ENCODE data around the gene TRPV3.

TRPV3 gene

GRCh38 chr17:3546521-3546920 lies 11.1 kb downstream of the TRPV3 start:
- DNase-seq (ENCODE audit: low read depth): no peak

- DNase-seq (ENCODE audit: low read depth): no peak
Observed at GRCh38 chr17:3545151-3545550, 12.5 kb downstream of the TRPV3 start.

DNA sequence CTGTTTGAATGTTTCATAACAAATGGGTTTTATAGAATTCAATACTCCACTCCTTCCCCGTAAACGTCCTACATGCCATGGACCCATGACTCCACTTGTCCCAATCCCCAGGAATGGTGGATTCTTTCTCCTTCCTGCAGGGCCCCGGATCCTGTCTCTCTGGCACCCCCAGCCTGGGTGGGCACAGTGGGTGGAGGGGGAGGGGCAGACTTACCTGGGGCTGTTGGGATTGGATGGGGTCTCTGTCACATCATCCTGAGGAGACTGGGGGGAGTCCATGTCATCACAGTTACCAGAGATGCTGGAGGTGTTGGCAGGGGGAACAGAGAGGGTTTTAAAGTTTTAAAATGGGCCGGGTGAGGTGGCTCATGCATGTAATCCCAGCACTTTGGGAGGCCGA lies 13.2 kb downstream of the TRPV3 start:
- no peak for DNase-seq (ENCODE audit: low read depth)

DNA sequence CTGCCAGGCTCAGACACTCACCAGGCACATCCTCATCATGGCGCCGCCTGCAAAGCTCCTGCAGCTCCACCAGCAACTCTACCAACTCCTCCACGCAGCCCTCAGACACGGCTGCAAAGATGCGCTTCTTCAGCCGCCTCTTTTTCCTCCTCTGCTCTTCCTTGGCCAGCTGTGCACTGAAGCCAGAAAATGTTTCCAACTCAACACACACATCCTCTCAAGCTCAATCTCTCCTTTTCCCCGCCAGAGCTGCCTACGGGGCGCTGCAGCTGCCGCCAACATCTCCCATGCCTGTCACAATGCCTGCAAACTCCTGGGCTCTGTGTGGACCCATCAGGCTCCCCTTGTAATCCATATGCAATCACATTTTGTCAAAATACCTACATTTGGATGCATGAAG lies 14.2 kb downstream of the TRPV3 start:
- DNase-seq (ENCODE audit: low read depth): no peak

DNA sequence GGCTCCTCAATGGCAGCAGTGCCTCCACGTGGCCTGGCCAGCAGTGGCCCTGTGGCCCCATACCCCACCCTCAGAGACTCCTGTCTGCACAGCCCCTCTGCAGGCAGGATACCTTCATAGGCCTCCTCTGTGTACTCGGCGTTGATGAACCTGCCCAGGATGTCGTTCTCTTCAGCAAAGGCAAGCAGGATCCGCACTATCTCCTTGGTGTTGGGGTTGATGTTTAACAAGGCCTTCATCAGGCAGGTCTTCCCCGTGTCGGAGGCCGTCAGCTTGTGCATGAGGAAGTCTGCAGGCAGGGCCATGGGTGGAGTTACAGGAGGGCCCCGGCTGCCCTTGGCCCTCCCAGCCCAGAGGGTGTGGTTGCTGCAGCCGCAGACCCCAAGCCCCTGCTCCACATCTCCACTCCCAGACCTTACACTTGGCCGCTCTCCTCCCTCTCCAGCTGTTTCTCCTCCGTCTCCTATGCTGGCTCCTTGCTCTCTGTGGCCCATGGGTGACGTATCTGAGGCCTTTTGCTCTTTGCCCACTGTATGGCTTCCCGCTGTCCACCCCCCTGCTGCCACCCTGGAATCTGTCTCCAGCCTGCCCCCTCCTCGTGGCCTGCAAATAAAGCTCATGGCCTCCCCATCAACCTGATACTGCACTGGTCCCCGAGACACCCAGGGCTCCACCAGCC lies 15.1 kb downstream of the TRPV3 start:
- DNase-seq (ENCODE audit: low read depth): no peak

GRCh38 chr17:3539881-3540540 lies 17.6 kb downstream of the TRPV3 start:
- DNase-seq (ENCODE audit: low read depth): no peak

GRCh38 chr17:3536716-3537115 lies 20.9 kb downstream of the TRPV3 start:
- no peak for DNase-seq (ENCODE audit: low read depth)

GRCh38 chr17:3535253-3535995 lies 22.2 kb downstream of the TRPV3 start:
- peak; percentile 73 for DNase-seq (ENCODE audit: low read depth)

DNA sequence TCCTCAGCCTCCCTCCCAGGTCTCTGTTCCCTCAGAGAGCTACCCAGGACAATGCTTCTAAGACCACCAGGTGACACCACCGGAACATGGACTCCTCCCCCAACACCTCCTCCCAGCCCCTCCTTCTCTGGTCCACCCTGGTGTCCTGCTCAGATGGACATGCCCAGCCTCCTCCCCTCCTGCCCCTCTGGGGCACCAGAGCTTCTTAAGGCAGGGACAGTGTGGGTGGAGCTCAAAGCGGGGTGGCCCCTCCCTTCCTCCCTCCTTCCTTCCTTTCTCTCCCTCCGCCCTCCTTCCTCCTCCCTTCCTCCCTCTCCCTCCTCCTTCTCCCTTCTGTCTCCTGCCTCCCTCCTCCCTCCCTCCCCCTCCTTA lies 22.7 kb downstream of the TRPV3 start:
- peak; percentile 66 for DNase-seq (ENCODE audit: low read depth)

DNA sequence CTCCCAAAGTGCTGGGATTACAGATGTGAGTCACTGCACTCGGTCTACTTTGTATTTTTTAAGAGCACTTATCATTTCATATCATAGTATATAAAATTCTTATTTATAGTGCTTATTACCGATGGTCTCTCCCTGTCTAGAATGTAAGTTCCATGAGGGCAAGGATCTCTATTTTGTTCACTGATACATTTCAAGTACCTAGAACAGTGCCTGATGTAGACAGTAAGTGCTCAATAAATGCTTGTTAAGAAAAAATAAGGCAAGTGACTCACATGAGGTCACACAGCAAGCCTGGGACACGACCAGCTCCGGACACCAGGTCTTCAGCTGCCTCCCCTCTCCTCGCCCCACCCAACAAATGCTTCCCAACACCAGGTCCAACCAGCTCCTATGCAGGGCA lies 23.9 kb downstream of the TRPV3 start:
- DNase-seq (ENCODE audit: low read depth): no peak

DNA sequence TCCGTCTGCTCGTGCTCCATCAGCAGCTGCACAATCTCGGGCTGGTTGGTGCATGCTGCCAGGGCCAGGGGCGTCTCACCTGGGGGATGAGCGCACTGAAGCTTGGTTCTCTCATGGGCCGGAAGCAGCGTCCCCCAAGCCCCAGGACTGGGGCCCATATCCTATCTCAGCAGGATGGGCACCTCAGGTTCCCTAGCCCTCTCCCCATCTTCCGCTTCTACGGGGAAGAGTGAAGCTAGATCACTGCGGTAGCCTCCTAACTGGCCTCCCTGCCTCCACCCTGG lies 24.8 kb downstream of the TRPV3 start:
- DNase-seq (ENCODE audit: low read depth): no peak

- DNase-seq (ENCODE audit: low read depth): no peak
Observed at GRCh38 chr17:3532106-3532858, 25.3 kb downstream of the TRPV3 start.

DNA sequence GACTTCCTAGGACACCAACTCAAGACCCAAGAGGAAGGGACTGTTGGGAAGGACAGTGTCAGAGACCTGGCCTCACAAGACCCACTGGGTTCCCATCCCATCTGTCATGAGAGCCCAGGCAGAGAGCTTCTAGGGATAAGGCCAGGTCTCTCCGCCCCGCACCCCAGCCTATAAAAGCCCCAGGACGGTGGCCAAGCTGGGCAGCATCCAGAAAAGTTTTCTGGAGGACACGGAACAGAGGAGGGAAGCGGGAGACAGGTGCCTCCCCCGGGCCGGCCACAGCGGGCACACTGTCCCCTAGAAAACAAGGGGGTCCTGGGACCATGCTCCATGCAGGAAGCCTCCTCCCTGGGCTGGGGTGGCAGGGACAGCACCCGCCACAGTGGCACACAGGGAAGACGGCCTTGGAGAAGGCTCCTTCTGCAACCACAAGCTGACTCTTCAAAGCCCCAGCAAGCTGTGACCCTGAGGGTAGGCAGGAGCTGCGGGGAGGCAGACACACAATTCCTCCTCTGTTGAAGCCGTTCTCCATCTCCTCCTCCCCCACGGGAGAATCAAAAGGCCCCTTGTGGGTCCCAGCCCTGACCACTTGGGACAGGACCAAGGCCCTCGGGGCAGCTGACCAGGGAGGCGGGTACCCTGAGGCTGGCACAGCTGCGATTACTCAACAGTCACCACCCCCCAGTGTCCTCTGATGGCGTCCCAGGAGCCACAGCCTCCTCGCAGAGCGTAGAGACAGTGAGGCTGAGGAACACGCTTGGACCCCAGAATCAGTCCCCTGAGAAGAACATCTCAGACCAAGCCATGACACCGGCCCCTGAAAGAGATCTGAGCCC lies 26.1 kb downstream of the TRPV3 start:
- DNase-seq (ENCODE audit: low read depth): no peak

- peak; percentile 29 for DNase-seq (ENCODE audit: low read depth)
Observed at GRCh38 chr17:3529817-3530741, 27.5 kb downstream of the TRPV3 start.

GRCh38 chr17:3528880-3529511 lies 28.6 kb downstream of the TRPV3 start:
- peak; percentile 6 for DNase-seq (ENCODE audit: low read depth)

DNA sequence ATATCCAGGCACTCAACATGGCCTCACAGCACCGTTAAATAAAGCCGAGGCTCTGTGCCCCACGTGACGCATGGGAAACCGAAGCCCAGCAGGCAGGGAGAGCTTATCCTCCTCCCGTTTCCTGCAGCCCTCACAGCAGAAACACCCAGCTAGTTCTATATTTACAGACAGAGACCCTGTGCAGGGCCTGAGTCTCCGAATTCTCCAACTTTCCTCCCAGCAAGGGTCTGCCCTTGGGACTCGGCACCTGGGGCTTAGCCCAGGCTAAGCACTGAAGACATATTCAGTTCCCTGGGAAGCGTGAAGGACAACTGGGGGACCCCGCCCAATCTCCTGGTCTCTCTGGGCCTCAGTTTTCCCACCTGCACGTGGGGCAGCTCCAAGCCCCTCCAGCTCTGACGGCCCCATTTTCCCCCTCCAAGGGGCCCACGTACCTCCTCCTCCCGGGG lies 29.2 kb downstream of the TRPV3 start:
- no peak for DNase-seq (ENCODE audit: low read depth)

GRCh38 chr17:3527896-3528295 lies 29.7 kb downstream of the TRPV3 start:
- DNase-seq (ENCODE audit: low read depth): no peak

- no peak for DNase-seq (ENCODE audit: low read depth)
Observed at GRCh38 chr17:3527468-3527867, 30.1 kb downstream of the TRPV3 start.

DNA sequence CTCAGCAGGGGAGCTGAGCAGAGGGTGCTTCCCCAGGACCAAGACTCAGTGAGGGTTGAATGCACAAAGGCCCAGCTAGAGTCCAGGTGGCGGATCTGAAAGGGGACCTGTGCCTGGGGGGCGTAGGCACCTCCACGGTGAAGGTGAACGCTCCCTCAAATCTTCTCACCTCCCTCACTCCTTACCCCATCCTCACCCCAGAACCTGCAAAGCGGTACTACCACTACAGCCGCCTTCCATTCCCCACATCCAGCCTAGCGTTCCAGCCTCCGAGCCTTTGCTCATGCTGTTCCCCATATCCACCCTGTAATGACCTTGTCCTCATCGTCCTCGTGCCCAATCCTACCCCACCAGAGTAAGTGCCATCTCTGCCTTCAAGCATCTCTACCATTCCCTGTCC lies 30.6 kb downstream of the TRPV3 start:
- DNase-seq (ENCODE audit: low read depth): no peak

DNA sequence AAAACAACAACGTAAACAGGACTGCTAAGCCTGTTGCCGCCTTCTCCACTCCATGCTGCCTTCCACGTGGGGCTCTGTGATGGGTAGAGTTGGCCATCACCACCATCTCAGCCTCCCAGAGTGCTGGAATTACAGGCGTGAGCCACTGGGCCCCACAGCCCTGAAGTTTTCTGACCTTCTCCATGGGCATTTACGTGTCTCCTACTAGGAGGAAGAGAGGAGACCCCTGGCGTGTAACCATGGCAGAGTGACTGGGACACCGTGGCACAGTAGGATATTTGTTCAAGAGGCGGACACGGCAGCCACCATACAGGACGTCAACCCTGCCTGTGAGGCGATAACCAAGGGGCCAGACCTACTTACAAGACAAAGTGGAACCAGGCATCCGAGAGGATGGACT lies 31.1 kb downstream of the TRPV3 start:
- no peak for DNase-seq (ENCODE audit: low read depth)
